IPS DF 4.7 (cell line): ENCODE results near the gene PLPPR3.

Source experiments
- DNase-seq: peaks from one replicate; pipeline ENCODE4 v3.0.0-alpha.2; 2013; ENCODE audit warnings: low spot score; ENCODE audit errors: extremely low read depth

PLPPR3 gene, protein sequence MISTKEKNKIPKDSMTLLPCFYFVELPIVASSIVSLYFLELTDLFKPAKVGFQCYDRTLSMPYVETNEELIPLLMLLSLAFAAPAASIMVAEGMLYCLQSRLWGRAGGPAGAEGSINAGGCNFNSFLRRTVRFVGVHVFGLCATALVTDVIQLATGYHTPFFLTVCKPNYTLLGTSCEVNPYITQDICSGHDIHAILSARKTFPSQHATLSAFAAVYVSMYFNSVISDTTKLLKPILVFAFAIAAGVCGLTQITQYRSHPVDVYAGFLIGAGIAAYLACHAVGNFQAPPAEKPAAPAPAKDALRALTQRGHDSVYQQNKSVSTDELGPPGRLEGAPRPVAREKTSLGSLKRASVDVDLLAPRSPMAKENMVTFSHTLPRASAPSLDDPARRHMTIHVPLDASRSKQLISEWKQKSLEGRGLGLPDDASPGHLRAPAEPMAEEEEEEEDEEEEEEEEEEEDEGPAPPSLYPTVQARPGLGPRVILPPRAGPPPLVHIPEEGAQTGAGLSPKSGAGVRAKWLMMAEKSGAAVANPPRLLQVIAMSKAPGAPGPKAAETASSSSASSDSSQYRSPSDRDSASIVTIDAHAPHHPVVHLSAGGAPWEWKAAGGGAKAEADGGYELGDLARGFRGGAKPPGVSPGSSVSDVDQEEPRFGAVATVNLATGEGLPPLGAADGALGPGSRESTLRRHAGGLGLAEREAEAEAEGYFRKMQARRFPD

DNA sequence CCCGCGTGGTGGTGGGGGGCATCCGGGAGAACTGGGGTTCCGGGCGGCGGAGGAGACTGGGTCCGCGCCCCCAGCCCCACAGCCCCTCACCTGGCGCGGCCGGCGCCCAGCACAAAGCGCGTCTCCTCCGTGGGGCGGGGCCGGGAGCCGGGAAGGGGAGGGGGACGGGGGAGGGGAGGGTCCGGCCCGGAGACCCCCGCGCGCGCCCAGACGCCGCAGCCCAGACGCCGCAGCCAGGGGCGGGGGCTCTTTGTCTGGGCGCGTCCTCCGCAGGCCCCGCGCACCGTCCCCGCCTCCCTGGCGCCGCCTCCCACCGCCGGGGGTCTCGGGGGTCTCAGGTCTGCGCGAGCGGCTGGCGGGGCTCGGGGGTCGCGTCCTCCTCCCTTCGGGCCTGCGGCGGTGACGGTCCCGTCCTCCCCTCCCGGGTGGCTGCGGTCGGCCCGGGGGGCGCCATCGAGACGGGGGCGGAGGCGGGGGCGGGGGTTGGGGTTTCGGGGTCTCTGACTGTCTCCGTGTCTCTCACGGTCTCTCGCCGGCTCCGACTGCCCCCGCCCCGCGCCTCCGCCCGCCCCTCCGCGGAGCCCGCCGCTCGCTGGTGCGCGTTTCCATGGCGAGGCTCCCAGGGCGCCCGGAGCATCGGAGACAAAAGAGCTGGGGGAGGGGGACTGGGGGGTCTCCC lies at the start of gene PLPPR3:
TSS of gene PLPPR3 (minus strand) at position 131 of the 679 bp plus-strand sequence. CDS start 396 bp downstream, outside the sequence.
- no peak for DNase-seq

DNA sequence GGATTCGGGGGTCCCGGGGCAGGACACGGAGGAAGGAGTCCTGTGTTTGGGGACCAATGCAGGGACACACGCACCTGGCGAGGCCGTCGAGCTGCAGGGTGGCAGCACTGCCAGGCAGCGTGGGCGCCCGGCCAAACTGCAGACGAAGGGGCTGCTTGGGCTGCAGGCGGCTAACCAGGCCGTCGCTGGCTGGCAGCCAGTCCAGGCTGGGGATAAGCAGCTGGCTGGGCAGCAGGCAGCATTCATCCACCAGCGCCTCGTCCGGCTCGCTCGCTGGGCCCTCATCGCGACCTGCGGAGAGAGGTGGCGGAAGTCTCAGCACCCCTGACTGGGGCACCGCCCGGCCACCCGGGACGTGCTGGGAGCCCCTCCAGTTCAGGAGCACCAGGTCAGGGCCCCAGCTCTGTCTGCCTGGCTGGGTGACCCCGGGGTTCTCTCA lies 49.2 kb upstream of the PLPPR3 start:
- no peak for DNase-seq

DNA sequence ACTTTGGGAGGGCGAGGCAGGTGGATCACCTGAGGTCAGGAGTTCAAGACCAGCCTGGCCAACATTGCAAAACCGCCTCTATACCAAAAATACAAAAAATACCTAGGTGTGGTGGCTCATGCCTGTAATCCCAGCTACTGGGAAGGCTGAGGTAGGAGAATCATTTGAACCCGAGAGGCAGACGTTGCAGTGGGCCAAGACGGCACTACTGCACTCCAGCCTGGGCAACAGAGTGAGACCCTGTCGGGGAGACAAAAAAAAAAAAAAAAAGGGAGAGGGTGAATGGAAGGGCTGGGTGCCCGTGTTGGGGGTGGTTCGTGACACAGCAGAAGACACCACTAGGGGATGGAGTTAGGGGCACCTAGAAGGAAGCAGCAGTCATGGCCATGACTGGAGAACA lies 48.6 kb upstream of the PLPPR3 start:
- no peak for DNase-seq

DNA sequence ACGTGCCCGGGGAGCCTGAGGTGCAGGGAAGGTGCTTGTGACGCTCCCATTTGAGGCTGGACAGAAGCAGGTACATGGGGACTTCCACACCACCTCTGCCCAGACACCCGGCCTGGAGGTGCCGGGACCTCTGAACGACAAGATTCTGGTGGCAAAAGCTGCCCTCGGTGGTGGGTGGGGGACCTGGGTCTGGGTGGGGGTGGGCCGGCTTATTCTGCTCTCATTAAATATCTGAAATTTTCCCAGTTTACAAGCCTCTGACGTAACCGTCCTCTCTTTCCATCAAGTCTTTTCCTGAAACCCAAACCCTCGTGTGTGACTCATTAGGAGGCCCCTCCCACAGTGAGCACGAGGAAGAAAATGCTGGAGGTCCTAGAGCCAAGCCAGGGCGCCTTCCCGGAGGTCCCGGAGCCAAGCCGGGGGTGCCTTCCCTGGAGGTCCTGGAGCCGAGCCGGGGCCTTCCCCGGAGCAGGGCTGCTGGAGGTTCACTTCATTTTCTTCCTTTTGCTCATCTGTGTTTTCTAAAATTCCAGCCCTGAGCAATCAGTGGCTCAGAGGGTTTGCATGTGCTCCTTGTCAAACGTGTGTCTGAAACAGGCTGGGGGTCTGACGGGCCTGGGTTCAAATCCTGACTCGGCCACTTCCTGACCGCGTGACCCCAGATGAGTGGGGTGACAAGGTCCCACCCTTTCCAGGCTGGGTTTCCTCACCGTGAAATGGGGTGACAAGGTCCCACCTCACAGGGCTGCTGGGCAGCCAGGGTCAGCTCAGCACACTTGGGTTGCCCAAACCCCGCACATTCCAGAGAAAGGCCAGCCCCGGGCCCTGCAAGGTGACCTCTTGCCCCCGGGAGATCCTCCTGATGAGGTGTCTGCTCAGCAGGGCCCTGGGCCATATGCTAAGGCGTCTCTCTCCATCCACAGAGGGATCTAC lies 47.8 kb upstream of the PLPPR3 start:
- no peak for DNase-seq

DNA sequence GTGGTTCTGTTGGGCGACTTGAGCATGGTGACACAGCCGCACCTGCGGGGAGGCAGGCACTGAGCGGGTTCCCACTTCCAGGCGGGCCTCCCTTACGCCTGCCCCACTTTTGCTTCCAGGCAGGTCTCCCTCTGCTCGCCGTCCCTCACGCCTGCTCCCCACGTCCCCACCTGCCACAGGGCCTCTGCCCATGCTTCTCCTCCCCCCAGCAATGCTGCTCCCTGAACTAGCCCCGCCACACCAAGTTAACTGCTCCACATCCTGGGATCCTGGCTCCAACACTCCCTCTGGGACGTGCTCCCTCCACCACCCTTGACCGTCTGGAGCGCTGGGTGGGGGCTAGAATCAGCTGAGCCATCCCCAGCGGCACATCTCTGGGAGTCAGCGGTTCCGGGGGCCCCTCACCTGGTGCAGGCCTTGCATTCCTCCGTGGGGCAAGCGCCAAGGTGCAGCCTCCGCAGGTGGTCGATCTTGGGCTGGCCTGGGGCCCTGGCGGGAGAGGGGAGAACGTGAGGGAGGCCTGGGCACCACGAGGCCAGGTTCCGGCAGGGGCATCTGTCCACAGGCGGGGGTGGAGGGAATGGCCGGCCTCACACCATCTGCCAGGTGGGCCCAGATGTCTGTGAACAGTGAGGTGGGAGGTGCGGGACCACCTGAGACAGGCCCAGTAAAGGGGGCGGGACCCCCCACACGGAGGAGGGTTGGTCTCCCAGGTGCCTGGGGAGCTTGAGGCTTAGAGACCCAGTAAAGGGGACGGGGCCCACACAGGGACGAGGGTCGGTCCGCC lies 46.9 kb upstream of the PLPPR3 start:
- no peak for DNase-seq

DNA sequence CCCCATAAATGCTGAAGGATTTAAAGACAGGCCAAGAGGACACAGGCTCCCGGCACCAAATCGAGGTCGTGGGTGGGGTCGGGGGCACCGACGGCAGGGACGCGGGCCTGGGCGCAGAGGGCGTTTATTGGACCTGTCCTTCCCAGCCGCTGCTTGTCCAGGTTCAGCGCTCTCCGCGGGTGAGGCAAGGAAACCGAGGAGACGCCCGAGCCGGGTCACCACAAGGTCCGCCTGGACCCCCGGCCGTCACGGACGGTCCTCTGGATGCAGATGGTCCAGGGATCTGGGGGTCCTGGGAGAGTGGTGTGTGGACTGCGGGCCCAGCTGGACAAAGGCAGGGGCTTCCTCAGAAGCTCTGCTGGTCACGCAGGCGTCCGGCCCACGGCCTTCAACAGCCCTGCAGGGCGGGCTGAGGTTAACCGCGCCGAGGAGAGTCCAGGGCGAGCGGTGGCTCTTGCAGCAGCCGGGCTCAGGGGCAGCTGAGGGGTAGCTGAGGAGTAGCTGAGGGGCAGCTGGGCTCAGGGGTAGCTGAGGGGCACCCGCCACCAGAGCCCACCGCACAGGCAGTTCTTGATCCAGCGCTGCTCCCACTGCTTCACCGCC lies 46.2 kb upstream of the PLPPR3 start:
- DNase-seq: no peak

DNA sequence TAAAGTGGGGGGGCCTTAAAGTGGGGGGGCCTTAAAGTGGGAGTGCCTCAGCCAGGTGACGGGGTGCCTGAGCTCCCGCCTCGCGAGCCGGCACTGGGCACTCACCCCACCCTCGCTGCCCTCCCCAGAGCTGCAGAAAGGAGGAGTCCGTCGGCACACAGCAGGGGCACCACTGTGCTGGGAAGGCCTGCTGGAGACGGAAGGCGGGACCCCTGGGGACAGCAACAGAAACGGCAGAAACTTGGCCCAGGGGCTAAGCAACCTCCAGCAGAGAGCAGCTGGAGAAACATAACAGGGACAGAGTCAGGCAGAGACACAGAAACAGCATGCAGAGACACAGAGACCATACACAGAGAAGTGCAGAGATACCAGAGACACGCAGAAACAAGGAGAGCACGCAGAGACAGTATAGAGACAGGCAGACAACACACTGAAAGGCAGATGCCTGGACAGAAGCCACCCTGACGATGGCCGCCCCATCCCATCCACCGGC lies 45.6 kb upstream of the PLPPR3 start:
- DNase-seq: no peak

DNA sequence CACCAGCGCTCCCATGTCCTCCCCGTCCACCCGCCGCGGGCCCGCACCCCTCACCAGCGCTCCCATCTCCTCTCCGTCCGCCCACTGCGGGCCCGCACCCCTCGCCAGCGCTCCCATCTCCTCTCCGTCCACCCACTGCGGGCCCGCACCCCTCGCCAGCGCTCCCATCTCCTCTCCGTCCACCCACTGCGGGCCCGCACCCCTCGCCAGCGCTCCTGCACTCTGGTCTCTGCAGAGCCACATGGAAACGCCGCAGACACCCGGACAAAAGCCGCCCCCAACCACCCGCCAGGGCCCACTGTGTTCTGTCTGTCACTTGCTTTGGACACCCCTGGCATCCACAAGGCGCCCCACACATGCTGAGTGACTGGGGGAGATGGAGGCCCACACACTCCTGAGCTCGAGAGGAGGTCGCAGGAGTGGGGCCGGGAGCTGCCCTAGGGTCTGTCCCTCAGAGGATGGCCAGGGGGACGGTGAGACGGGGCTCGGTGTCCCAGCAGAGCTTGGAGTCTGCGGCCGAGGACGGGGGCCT lies 45.1 kb upstream of the PLPPR3 start:
- no peak for DNase-seq

DNA sequence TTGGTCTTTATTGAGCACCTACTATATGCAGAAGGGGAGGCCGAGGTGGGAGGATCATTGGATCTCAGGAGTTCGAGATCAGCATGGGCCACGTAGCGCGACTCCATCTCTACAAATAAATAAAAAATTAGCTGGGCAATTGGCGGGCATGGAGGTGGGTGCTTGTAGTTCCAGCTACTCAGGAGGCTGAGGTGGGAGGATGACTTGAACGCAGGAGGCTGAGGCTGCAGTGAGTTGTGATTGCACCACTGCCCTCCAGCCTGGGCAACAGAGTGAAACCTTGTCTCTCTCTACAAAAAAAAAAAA lies 41.5 kb upstream of the PLPPR3 start:
- DNase-seq: no peak

DNA sequence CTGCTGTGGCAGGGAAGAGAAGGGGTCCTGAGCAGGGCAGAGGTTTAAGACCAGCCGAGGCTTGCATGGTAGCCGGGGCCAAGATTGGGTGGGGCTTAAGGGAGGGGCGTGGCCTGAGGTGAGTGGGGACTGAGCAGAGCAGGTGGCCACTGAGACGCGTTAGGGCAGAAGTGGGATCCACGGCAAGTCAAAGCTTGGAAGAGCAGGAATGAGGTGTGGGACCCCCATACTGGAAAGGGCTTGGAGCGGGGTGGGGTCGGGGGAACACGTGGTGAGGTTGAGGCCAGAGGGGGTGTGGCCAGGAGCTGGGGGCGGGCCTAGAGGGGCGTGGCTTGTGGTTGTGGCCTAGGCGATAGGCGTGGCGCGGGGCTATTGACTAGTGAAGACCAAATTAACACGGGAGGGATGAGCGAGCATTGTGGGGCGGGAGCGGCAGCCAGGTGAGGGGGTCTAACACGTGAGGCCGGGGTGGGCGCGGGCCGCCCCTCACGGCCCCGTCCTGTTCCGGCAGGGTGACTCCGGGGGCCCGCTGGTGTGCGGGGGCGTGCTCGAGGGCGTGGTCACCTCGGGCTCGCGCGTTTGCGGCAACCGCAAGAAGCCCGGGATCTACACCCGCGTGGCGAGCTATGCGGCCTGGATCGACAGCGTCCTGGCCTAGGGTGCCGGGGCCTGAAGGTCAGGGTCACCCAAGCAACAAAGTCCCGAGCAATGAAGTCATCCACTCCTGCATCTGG lies 41.0 kb upstream of the PLPPR3 start:
- DNase-seq: no peak

DNA sequence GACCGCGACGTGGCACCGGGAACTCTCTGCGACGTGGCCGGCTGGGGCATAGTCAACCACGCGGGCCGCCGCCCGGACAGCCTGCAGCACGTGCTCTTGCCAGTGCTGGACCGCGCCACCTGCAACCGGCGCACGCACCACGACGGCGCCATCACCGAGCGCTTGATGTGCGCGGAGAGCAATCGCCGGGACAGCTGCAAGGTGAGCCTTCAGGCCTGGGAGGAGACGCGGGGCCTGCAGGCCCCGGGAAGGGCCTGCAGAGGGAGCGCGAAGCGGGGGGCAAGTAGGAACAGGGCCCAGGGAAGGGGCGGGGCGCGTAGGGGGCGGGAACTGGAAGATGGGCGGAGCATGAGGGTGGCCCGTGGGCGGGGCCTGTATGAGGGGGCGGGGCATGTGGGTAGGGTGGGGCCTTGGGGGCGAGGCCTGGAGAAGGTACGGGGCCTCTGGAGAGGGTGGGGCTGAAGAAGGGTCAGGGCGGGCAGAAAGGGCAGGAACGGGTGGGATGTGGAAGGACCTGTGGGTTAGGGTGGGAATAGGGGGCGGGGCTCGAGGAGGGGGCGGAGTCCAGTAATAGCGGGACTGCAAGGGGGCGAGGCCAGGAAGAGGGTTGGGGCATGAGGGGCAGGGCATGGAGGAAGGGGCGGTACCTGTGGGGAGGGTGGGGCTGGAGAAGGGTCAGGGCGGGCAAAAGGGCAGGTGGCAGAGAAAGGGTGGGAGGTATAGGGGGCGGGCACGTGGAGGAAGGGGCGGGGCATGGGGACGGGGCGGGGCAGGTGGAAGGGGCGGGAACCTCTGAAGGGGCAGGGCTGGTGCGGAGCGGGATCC lies 40.2 kb upstream of the PLPPR3 start:
- peak; percentile 51 for DNase-seq

DNA sequence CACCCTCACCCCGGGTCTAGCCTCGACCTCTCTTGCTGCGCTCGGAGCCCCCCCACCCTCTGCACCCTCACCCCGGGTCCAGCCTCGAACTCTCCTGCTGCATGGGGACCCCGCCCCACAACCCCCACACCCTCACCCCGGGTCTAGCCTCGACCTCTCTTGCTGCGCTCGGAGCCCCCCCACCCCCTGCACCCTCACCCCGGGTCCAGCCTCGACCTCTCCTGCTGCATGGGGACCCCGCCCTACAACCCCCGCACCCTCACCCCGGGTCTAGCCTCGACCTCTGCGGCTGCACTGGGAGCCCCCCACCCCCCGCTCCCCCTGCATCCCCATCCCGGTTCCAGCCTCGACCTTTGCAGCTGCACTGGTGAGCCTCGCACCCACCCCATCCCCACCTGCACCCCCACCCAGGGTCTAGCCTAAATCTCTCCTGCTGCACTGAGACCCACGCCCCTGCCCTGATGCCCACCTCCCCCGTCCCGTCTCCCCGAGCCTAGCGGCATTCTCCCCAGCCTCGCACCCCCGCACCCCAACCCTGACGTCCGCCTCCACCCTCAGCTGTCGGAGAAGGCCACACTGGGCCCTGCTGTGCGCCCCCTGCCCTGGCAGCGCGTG lies 39.5 kb upstream of the PLPPR3 start:
- no peak for DNase-seq

DNA sequence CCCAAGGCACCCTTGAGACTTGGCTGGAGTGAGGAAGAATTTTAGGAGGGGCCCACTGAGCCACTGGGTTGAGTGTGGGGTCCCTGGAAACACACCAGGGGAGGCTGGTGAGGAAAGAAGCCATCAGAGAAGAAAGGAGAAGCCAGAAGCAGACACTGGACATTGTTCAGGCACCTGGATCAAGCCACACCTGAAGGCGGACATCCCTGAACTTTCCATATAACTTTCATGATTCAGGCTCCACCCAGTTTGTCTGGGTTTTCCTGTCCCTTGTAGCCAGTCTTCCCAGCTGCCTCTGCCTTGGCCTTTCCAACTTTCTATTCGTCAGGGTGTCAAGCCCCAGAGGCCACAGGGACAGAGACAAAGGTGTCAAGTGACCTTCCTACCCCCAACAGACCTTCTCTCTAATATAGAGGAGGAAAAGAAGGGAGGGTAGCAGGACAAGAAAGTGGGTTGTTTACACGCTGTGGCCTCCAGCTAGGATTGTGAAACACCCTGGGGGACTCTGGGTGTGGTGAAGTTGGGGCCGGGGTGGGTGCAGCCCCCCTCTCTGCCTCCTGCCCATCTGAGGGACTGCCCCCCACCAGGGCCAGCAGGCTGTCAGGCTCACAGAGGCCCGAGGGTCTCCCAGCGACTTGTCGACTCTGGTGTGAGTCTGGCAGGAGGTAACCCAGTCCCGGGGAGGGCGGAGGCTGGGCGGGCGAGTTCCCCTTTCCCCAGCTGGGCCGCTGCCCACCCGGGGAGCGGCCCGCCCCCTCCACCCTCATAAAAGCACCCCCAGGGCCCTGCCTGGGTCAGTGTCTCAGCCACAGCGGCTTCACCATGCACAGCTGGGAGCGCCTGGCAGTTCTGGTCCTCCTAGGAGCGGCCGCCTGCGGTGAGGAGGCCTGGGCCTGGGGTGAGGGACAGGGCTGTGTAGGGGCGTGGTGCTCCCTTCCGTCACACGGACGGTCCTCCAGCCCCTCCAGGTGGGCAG lies 37.4 kb upstream of the PLPPR3 start, which contains the start of gene CFD:
TSS of gene CFD (plus strand) at position 797 of the 976 bp plus-strand sequence. CDS start at position 823, 26 bp downstream.
- no peak for DNase-seq

DNA sequence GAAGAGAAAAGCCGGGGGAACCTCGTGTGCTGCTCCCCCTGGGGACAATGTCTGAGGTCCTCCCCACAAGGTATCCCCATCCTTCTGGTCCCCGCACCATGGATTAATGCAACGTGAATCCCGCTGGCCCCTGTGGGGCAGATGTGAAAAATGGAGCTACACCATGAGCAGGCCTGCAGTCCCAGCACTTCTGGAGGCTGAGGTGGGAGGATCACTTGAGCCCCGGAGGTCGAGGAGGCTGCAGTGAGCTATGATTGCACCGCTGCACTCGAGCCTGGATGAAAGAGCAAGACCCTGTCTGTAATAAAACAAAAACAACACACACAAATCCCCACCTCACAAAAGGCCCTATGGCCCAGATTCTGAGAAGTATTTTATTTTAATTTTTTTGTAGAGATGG lies 36.5 kb upstream of the PLPPR3 start:
- DNase-seq: no peak

DNA sequence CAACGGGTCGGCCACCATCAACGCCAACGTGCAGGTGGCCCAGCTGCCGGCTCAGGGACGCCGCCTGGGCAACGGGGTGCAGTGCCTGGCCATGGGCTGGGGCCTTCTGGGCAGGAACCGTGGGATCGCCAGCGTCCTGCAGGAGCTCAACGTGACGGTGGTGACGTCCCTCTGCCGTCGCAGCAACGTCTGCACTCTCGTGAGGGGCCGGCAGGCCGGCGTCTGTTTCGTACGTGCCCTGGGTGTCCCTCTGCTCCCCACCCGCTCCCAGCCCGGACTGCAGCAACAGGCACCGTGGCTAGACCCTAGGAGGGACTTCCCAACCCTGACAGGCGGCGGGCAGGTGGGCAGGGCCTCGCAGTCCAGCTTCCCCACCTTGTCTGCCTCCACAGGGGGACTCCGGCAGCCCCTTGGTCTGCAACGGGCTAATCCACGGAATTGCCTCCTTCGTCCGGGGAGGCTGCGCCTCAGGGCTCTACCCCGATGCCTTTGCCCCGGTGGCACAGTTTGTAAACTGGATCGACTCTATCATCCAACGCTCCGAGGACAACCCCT lies 33.9 kb upstream of the PLPPR3 start:
- no peak for DNase-seq

DNA sequence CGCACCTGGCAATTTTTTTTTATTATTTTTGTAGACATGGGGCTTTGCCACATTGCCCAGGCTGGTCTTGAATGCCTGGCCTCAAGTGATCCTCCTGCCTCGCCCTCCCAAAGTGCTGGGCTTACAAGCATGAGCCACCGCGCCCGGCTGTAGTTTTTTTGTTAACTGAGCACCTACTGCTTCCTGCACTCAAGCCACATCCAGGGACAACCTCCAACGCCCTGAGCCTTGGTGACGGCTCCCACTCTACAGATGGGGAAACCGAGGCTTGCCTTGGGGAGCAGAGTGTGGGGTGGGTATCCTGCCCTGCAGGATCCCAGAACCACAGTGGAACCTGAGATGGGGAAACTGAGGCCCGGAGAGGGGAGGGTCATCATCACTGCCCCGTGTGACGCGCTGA lies 33.4 kb upstream of the PLPPR3 start:
- no peak for DNase-seq
